Thyroid gland (tissue), 4 donors: ENCODE results near the gene C10orf88. TPM values are rescaled to one million over a fixed set of nuclear protein-coding genes. Genes with fewer than 3 reads are reported as not detected.

Experiments used
- DNase-seq, 2 donors: peaks; one replicate each; pipeline ENCODE4 v3.0.0-alpha.2; 2019
- H3K27ac ChIP-seq, 3 donors: fragments of 200-600 bp; sonication (generic); 1 replicate in 2 of 3; 2 replicates in 1 of 3; pipeline ENCODE4 v1.5.1; 2016 to 2019; ENCODE audit warnings: mild to moderate bottlenecking in 1 of 3, moderate library complexity in 1 of 3
- H3K27me3 ChIP-seq: fragments of 200-600 bp; sonication (generic); one replicate; pipeline ENCODE4 v1.5.1; 2019
- H3K36me3 ChIP-seq, 2 donors: fragments of 200-600 bp; sonication (generic); one replicate each; pipeline ENCODE4 v1.5.1; 2016 to 2019
- H3K4me1 ChIP-seq, 2 donors: fragments of 200-600 bp; sonication (generic); one replicate each; pipeline ENCODE4 v1.5.1; 2017 to 2019
- H3K4me3 ChIP-seq, 3 donors: fragments of 200-600 bp; sonication (generic); replicated peaks in 1 of 3; 1 replicate in 2 of 3; 2 replicates in 1 of 3; pipeline ENCODE4 v1.5.1; 2016; ENCODE audit warnings: mild to moderate bottlenecking in 1 of 3
- H3K9me3 ChIP-seq: fragments of 200-600 bp; sonication (generic); one replicate; pipeline ENCODE4 v1.5.1; 2017
- POLR2A ChIP-seq, 2 donors: fragments of 450-650 bp; IDR thresholded peaks; one replicate each; pipeline ENCODE4 v1.6.1; 2017; ENCODE audit warnings: antibody characterized with exemption in 2 of 2, mild to moderate bottlenecking in 2 of 2, moderate library complexity in 1 of 2
- WGBS, 2 donors: methylation state at CpG; one replicate each; pipeline ENCODE4 v1.1.5; 2017; 5-methylcytosine and 5-hydroxymethylcytosine counted together
- intact Hi-C: fragments of 100-400 bp; cut with DNase I; formaldehyde crosslinking; loops from one replicate; pipeline ENCODE4 v1.15.1; 2023
- total RNA-seq, 4 donors: library from RNA; depleted of rRNA; stranded (reverse); fragments of >200 nt; gene quantifications; one replicate each; pipeline ENCODE4 v1.2.3, GENCODE V29; 2016
- TF ChIP-seq, protein P1 (sequence below), 6 experiments: fragments of 200-600 bp in 3 of 6; fragments of 450-650 bp in 3 of 6; sonication (generic) in 3 of 6; IDR thresholded peaks; one replicate each; pipeline ENCODE4 v1.5.1; 2016 to 2019; ENCODE audit warnings: antibody characterized with exemption in 6 of 6, mild to moderate bottlenecking in 2 of 6, inconsistent platforms in 1 of 6, moderate library complexity in 1 of 6

The C10orf88 gene
- total RNA-seq, 4 donors from 2014 or later = 4.7 to 10.4 (median 7.1) TPM

GRCh38 chr10:122968698-122969097, 14.7 kb upstream of the C10orf88 start:
- no peak overlapping the region for H3K27ac ChIP-seq
- DNase-seq = no peak
- intact Hi-C loops = no loop called here
- TF ChIP-seq POLR2A (IDR thresholded peaks at IDR 0.05) = no peak
- TF ChIP-seq, protein P1, sequence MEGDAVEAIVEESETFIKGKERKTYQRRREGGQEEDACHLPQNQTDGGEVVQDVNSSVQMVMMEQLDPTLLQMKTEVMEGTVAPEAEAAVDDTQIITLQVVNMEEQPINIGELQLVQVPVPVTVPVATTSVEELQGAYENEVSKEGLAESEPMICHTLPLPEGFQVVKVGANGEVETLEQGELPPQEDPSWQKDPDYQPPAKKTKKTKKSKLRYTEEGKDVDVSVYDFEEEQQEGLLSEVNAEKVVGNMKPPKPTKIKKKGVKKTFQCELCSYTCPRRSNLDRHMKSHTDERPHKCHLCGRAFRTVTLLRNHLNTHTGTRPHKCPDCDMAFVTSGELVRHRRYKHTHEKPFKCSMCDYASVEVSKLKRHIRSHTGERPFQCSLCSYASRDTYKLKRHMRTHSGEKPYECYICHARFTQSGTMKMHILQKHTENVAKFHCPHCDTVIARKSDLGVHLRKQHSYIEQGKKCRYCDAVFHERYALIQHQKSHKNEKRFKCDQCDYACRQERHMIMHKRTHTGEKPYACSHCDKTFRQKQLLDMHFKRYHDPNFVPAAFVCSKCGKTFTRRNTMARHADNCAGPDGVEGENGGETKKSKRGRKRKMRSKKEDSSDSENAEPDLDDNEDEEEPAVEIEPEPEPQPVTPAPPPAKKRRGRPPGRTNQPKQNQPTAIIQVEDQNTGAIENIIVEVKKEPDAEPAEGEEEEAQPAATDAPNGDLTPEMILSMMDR (IDR thresholded peaks at IDR 0.05) = no peak
- no peaks in the 10 kb centered on the region for H3K9me3 ChIP-seq
- WGBS, 2 donors = 74 to 85% methylated on average over 3 of the region's 3 CpGs
- H3K27me3 ChIP-seq = no peaks in the 10 kb centered on the region
- no peak overlapping the region for H3K4me3 ChIP-seq
- H3K36me3 ChIP-seq = no peaks in the 10 kb centered on the region
- H3K4me1 ChIP-seq = no peaks in the 10 kb centered on the region

DNA sequence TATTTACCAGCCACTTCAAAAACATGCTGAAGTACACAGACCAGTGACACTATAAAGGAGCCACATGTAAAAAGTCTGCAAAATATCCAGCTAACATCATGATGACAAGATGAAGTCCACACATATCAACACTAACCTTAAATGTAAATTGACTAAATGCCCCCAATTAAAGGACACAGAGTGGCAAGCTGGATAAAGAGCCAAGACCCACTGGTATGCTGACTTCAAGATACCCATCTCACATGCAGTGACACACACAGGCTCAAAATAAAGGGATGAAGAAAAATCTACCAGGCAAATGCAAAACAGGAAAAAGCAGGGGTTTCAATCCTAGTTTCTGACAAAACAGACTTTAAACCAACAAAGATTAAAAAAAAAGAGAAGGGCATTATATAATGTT, 12.9 kb upstream of the C10orf88 start:
- no peak overlapping the region for H3K27ac ChIP-seq
- TF ChIP-seq, protein P1 (IDR thresholded peaks at IDR 0.05) = no peak
- TF ChIP-seq POLR2A (IDR thresholded peaks at IDR 0.05) = no peak
- H3K36me3 ChIP-seq = no peaks in the 10 kb centered on the region
- H3K4me1 ChIP-seq = no peaks in the 10 kb centered on the region
- intact Hi-C loops = no loop called here
- no peaks in the 10 kb centered on the region for H3K27me3 ChIP-seq
- no peak overlapping the region for H3K4me3 ChIP-seq
- no peaks in the 10 kb centered on the region for H3K9me3 ChIP-seq
- no peak for DNase-seq

- WGBS, 2 donors = 63 to 74% methylated on average over 3 of the region's 3 CpGs
- H3K4me3 ChIP-seq = no peak overlapping the region
- H3K27ac ChIP-seq = no peak overlapping the region
- no peaks in the 10 kb centered on the region for H3K36me3 ChIP-seq
- TF ChIP-seq, protein P1 (IDR thresholded peaks at IDR 0.05) = no peak
- TF ChIP-seq POLR2A (IDR thresholded peaks at IDR 0.05) = no peak
- no peaks in the 10 kb centered on the region for H3K4me1 ChIP-seq
- H3K9me3 ChIP-seq = no peaks in the 10 kb centered on the region
- intact Hi-C loops = no loop called here
- H3K27me3 ChIP-seq = no peaks in the 10 kb centered on the region
- DNase-seq = no peak
Measured at GRCh38 chr10:122962405-122962804, 8.4 kb upstream of the C10orf88 start.

DNA sequence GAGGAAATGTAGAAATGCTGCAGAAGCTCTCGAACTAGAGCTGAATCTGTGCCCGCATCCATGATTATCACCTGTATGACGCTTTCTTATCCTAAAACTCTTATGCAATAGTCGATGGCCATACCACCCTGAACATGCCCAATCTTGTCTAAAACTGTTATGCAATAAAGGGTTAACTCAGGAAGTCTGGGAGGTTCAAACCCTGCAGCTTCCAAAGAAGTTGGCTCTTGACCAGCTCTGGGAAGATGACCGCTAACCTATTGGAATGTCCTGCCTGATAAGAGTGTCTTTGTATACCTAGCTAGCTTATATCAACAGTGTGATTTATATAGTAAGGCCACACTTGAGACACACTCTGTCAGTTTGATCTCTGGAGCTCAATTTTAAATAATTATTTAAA, 3.4 kb upstream of the C10orf88 start:
- intact Hi-C loops = no loop called here
- Histone ChIP-seq H3K27me3 (no peaks in the 10 kb centered on the region), H3K9me3 (no peaks in the 10 kb centered on the region), H3K4me3 (no peak overlapping the region), H3K36me3 (no peaks in the 10 kb centered on the region), H3K27ac (no peak overlapping the region), H3K4me1 (peaks cover 5 to 13% of the 10 kb centered on the region in 2 donors)
- TF ChIP-seq, protein P1 (IDR thresholded peaks at IDR 0.05) = no peak
- TF ChIP-seq POLR2A (IDR thresholded peaks at IDR 0.05) = no peak
- 71 to 77% methylated on average over 5 of the region's 5 CpGs for WGBS, 2 donors
- DNase-seq = no peak

- TF ChIP-seq, protein P1 (IDR thresholded peaks at IDR 0.05) = no peak
- no peak for TF ChIP-seq POLR2A (IDR thresholded peaks at IDR 0.05)
- Histone ChIP-seq H3K27me3 (no peaks in the 10 kb centered on the region), H3K9me3 (no peaks in the 10 kb centered on the region), H3K4me1 (peaks cover 5 to 13% of the 10 kb centered on the region in 2 donors), H3K4me3 (no peak overlapping the region), H3K36me3 (no peaks in the 10 kb centered on the region), H3K27ac (no peak overlapping the region)
- 92 to 100% methylated on average over 1 of the region's 1 CpG for WGBS, 2 donors
- DNase-seq = no peak
- intact Hi-C loops = no loop called here
Measured at GRCh38 chr10:122955892-122956291, 1.9 kb upstream of the C10orf88 start.
